GM12878 (cell line): ENCODE results near the gene SDHC. TPM values are rescaled to one million over a fixed set of nuclear protein-coding genes. Genes with fewer than 3 reads are reported as not detected.
A peak's percentile ranks its signal among the peaks of the same experiment; 100 is the strongest.
"Not testable (repeated sequence)": the region's sequence is repeated elsewhere in the genome, so short reads cannot be mapped to it uniquely, and the experiment has no call there.

Source experiments
- ATAC-seq: fragments of 200-7000 bp; cut with Tn5 transposase; 3 replicates; pipeline ENCODE4 v1.9.1; 2020; ENCODE audit warnings: mild to moderate bottlenecking, moderate library complexity
- BruUV-seq: library from RNA; stranded (reverse); fragments of 400-500 nt; replicated peaks from 2 replicates; lab custom pipeline; 2021; lab: Mats Ljungman, UMichigan
- CTCF ChIA-PET: fragments of 300-600 bp; sonication (Branson Sonifier 250); formaldehyde crosslinking; extraction: SDS; loops from one replicate; lab custom pipeline; 2021; ENCODE audit warnings: inconsistent platforms; lab: Yijun Ruan, JAX
- POLR2A ChIA-PET: fragments of 350-600 bp; formaldehyde crosslinking; extraction: SDS; loops from one replicate; lab custom pipeline; 2021; ENCODE audit warnings: inconsistent platforms; lab: Charles Lee
- RAD21 ChIA-PET: fragments of 300-600 bp; sonication (Branson Sonifier 250); formaldehyde crosslinking; loops from one replicate; lab custom pipeline; 2023; ENCODE audit warnings: antibody characterized with exemption; ENCODE audit not compliant: unreplicated experiment; lab: Charles Lee
- SMC1A ChIA-PET: fragments of 300-600 bp; sonication (Branson Sonifier 250); formaldehyde crosslinking; loops from one replicate; lab custom pipeline; 2023; ENCODE audit not compliant: unreplicated experiment, uncharacterized antibody; lab: Charles Lee
- DNase-seq: peaks from one replicate; pipeline ENCODE4 v3.0.0-alpha.2; 2011; ENCODE audit warnings: low read depth, low spot score
- FAIRE-seq: peaks from 3 replicates; lab custom pipeline; 2011; peaks lifted over from hg19 to GRCh38; lab: Jason Lieb, UNC
- H2AFZ ChIP-seq: 2 replicates; pipeline ENCODE4 v1.6.0; 2011; ENCODE audit warnings: low read depth, low read length, control low read depth; ENCODE audit not compliant: control insufficient read depth
- H3K27ac ChIP-seq: 2 replicates; pipeline ENCODE4 v1.5.1; 2011; ENCODE audit warnings: control low read depth; ENCODE audit not compliant: control insufficient read depth, insufficient read depth
- H3K27me3 ChIP-seq, 2 experiments: replicated peaks in 1 of 2; 2 replicates each; pipeline versions ENCODE4 v1.6.0 to v1.6.1; 2011; ENCODE audit warnings: low read length in 1 of 2; ENCODE audit not compliant: control insufficient read depth in 2 of 2, insufficient read depth in 2 of 2
- H3K36me3 ChIP-seq, 2 experiments: 2 replicates each; pipeline ENCODE4 v1.5.1; 2011; ENCODE audit warnings: low read length in 1 of 2; ENCODE audit not compliant: control insufficient read depth in 2 of 2, insufficient read depth in 2 of 2
- H3K4me1 ChIP-seq: 2 replicates; pipeline ENCODE4 v1.6.1; 2011; ENCODE audit warnings: mild to moderate bottlenecking, low read length, moderate library complexity, mixed read lengths; ENCODE audit not compliant: control insufficient read depth, insufficient read depth
- H3K4me2 ChIP-seq: 2 replicates; pipeline ENCODE4 v1.6.0; 2011; ENCODE audit warnings: control low read depth; ENCODE audit not compliant: control insufficient read depth, insufficient read depth
- H3K4me3 ChIP-seq: fragments of 200-600 bp; sonication (generic); 2 replicates; pipeline ENCODE4 v1.5.1; 2016
- H3K79me2 ChIP-seq: 2 replicates; pipeline ENCODE4 v1.6.0; 2011; ENCODE audit warnings: low read length; ENCODE audit not compliant: control insufficient read depth, insufficient read depth
- H3K9ac ChIP-seq: 2 replicates; pipeline ENCODE4 v1.8.0; 2011; ENCODE audit warnings: low read length, control low read depth, mixed read lengths; ENCODE audit not compliant: control insufficient read depth, insufficient read depth
- H3K9me3 ChIP-seq: replicated peaks from 3 replicates; pipeline ENCODE4 v1.5.1; 2011; ENCODE audit warnings: mild to moderate bottlenecking, low read length; ENCODE audit not compliant: control insufficient read depth, insufficient read depth
- H4K20me1 ChIP-seq: 2 replicates; pipeline ENCODE4 v1.6.0; 2011; ENCODE audit not compliant: control insufficient read depth, insufficient read depth
- YY1 ChIP-seq: IDR thresholded peaks from 2 replicates; pipeline ENCODE4 v1.6.1; 2011; ENCODE audit warnings: low read depth, mild to moderate bottlenecking, low read length
- WGBS: methylation state at CpG from one replicate; pipeline ENCODE4 v1.1.6; 2016; ENCODE audit warnings: low lambda C conversion rate; ENCODE audit not compliant: insufficient replicate concordance, insufficient coverage; ENCODE audit errors: missing lambda C conversion rate; 5-methylcytosine and 5-hydroxymethylcytosine counted together
- in situ Hi-C: fragments of 300-500 bp; cut with MboI; formaldehyde crosslinking; loops from 9 replicates; pipeline ENCODE4 v1.14.3; 2018; ENCODE audit warnings: mixed read lengths
- intact Hi-C: fragments of 100-400 bp; cut with micrococcal nuclease; formaldehyde crosslinking; loops from one replicate; pipeline ENCODE4 v1.14.2; 2022; ENCODE audit not compliant: unreplicated experiment
- polyA plus RNA-seq, 11 experiments: library from polyadenylated mRNA; depleted of rRNA in 4 of 11; unstranded in 6 of 11; stranded (reverse) in 5 of 11; fragments of >200 nt; fragmentation: Nextera tagmentation in 4 of 11; fragmentation: Illumina TruSeq in 1 of 11; extraction: Ambion mirVana in 4 of 11; extraction: Trizol in 1 of 11; gene quantifications; 1 replicate in 1 of 11; 2 replicates in 10 of 11; pipeline versions ENCODE4 v1.2.1 to v1.2.3, GENCODE V29; 2011 to 2016; ENCODE audit warnings: inconsistent platforms in 2 of 11, missing spikeins in 2 of 11, low read depth in 1 of 11
- total RNA-seq, 4 experiments: library from RNA; depleted of rRNA in 3 of 4; stranded (reverse); fragments of >200 nt in 3 of 4; fragmentation: Illumina TruSeq in 1 of 4; extraction: Trizol in 1 of 4; gene quantifications; 2 replicates each; pipeline versions ENCODE4 v1.2.1 to v1.2.3, GENCODE V29; 2013 to 2021

SDHC gene
- total and polyA plus RNA-seq, 10 of the 15 experiments (the other 5 are each of a cell fraction or from before 2014, with no cell fraction given), result 18.4 to 340 (median 178) TPM

DNA sequence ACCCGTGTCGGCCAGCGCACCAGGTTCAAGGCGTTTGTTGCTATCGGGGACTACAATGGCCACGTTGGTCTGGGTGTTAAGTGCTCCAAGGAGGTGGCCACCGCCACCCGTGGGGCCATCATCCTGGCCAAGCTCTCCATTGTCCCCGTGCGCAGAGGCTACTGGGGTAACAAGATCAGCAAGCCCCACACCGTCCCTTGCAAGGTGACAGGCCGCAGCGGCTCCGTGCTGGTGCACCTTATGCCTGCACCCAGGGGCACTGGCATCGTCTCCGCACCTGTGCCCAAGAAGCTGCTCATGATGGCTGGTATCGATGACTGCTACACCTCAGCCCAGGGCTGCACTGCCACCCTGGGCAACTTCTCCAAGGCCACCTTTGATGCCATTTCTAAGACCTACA is 92.4 kb downstream of the SDHC start:
- H3K79me2 ChIP-seq, H3K36me3 ChIP-seq, SMC1A ChIA-PET, in situ Hi-C loops, FAIRE-seq, H3K4me1 ChIP-seq, BruUV-seq, H3K27me3 ChIP-seq, DNase-seq, H3K4me3 ChIP-seq, H3K4me2 ChIP-seq, H3K9ac ChIP-seq, H3K27ac ChIP-seq, intact Hi-C loops, RAD21 ChIA-PET, H2AFZ ChIP-seq, H3K9me3 ChIP-seq, ATAC-seq, CTCF ChIA-PET, H4K20me1 ChIP-seq: not testable (repeated sequence)
- 89% methylated on average over 15 of the region's 17 CpGs for WGBS
- POLR2A ChIA-PET, result interaction anchor here (0.6 kb wide), 1 partner anchor 1226 kb away, joined by 6 read pairs; no protein-coding TSS in a partner anchor

DNA sequence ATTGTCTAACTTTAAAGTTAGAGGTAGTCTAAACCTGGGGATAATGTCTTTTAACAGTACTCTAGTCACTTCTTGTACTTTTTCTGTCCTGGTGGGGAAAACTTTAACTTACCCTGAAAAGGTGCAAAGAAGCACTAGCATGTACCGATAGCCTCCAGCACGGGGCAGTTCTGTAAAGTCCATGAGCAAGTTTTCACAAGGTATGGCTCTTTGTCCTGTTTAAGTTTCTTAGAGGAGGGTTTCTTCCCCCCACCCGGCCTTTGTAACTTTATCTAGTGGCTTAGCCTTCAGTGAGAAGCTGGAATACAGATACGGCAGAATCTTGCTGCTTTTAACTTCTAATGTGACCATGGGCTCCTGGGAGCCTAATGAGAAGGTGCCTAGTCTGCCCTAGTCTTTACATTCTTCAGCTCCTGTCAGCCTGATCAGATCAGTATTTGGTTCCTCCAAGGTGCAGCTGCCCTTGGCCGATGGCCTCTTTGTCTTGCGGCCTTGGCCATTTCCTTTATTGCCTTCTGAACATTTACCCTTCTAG is 93.3 kb downstream of the SDHC start:
- TF ChIP-seq YY1, result no peak
- Histone ChIP-seq H3K9ac (no peak overlapping the region), H3K27me3 (no peaks in the 10 kb centered on the region), H4K20me1 (no peaks in the 10 kb centered on the region), H2AFZ (no peak overlapping the region), H3K79me2 (no peaks in the 10 kb centered on the region), H3K36me3 (no peaks in the 10 kb centered on the region), H3K4me1 (peaks cover 5% of the 10 kb centered on the region), H3K9me3 (no peaks in the 10 kb centered on the region), H3K4me3 (no peak overlapping the region), H3K27ac (no peak overlapping the region), H3K4me2 (no peak overlapping the region)
- ATAC-seq, result no peak
- WGBS, result 80% methylated on average over 6 of the region's 6 CpGs
- ChIA-PET SMC1A (no interaction called here), CTCF (interaction anchor here (0.6 to 0.9 kb wide), 2 partner anchors 30 to 1254 kb away, joined by 3 to 4 read pairs; no protein-coding TSS in a partner anchor), RAD21 (no interaction called here), POLR2A (interaction anchor here (0.6 kb wide), 1 partner anchor 1227 kb away, joined by 6 read pairs; no protein-coding TSS in a partner anchor)
- no TSS peak for BruUV-seq
- in situ Hi-C loops, result no loop called here
- no peak for DNase-seq
- intact Hi-C loops, result no loop called here
- peak; percentile 59 for FAIRE-seq
